GM18526 (cell line): ENCODE data around the gene TBC1D5.

Source experiments
- POLR2A ChIP-seq: IDR thresholded peaks from 3 replicates; pipeline ENCODE4 v1.6.1; 2011; ENCODE audit not compliant: insufficient read length; ENCODE audit errors: extremely low read depth

Gene TBC1D5

GRCh38 chr3:17111586-17111985, 630.8 kb downstream of the TBC1D5 start:
- TF ChIP-seq POLR2A = no peak

DNA sequence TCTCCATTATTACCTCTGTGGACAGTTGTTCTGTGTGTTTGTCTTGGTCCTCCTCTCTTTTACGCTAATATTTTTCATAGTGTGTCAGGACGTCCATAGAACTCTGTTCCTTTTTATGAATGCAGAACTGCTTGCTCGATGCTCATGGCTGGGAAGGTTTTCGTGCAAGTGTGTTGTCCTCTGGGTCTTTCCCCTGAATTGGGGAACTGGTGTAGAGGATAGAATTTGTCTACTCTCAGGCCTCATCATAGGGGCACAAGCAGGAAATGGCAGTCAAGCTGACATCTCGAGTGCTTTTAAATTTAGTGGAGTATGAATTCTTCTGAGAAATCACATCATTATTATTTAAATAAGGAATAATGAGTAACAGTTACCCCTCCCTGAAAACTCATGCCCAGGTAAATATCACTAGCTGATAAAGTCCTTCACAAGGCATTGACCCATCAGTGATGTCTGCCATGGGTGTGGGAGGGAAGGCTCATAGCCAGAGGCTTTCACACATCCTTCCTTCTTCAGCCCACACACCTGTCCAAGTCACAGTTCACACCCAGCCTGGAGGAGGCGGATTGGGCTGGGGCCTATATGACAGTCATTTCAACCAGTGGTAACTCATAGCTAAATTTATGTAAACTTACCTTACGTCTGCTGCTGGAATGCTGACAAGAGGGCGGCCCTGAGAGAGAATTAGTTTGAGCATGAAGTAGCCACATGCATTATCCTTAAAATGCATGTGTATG, 631.6 kb downstream of the TBC1D5 start:
- TF ChIP-seq POLR2A = no peak
